GM23248 (cell line): Measurements from ENCODE around the gene APP.

ENCODE experiments used
- EZH2 ChIP-seq: fragments of 200-600 bp; sonication (generic); IDR thresholded peaks from 2 replicates; pipeline ENCODE4 v1.6.1; 2018; ENCODE audit warnings: antibody characterized with exemption, mild to moderate bottlenecking; ENCODE audit not compliant: insufficient read depth, poor library complexity, severe bottlenecking
- EZH2phosphoT487 ChIP-seq: fragments of 200-600 bp; sonication (generic); IDR thresholded peaks from 2 replicates; pipeline ENCODE4 v1.6.1; 2018; ENCODE audit warnings: antibody characterized with exemption, moderate library complexity, mild to moderate bottlenecking, low read depth; ENCODE audit not compliant: insufficient read depth

DNA sequence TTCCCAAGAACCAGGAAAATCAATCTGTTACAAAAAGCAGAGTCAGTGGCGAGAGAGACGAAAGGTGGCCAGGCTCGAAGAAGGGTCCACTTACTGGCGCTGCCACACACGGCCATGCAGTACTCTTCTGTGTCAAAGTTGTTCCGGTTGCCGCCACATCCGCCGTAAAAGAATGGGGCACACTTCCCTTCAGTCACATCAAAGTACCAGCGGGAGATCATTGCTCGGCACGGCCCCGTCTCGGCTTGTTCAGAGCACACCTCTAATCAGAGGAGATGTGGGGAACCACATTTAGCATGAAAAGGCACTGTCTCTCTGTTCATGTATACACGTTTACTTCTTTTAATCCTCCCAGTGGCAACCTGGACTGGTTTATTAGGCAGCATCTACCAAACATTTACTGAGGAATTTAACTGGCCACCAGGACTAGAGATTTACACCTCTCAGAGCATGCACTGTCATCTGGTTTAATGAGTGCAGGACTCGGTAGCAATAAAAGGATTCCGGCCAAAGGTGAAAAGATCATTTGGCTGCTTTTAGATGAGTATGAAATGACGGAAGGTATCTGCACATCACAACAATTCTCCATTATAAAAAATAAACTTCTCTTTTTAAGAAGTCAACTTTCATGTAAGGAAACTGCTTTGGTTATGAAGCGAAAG, 170.5 kb downstream of the APP start:
- no peak for TF ChIP-seq EZH2
- TF ChIP-seq EZH2phosphoT487, result no peak
